Suppressor macrophage (primary cell): ENCODE data around the gene ULBP1.
"Not testable (repeated sequence)": the region's sequence is repeated elsewhere in the genome, so short reads cannot be mapped to it uniquely, and the experiment has no call there.

Experiments used
- DNase-seq, 4 experiments: peaks; one replicate each; pipeline ENCODE4 v3.0.0-alpha.2; 2020 to 2022

Gene ULBP1

DNA sequence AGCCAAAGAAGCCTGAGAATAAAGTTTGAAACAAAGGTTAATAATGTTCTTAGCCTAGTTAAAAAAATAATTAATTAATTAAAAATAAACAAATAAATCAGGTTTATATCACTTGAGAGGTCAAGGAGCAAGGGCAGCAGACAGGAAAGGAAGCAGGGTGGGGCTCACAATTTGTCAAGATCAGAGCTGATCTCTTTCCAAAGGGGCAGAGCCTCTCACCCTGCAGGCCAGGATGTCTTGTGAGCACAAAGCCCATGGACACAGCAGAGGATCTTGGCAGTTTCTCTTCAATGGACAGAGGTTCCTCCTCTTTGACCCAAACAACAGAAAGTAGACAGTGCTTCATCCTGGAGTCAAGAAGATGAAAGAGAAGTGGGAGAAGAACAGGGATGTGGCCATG, 14.9 kb downstream of the ULBP1 start:
- DNase-seq = no peak

DNA sequence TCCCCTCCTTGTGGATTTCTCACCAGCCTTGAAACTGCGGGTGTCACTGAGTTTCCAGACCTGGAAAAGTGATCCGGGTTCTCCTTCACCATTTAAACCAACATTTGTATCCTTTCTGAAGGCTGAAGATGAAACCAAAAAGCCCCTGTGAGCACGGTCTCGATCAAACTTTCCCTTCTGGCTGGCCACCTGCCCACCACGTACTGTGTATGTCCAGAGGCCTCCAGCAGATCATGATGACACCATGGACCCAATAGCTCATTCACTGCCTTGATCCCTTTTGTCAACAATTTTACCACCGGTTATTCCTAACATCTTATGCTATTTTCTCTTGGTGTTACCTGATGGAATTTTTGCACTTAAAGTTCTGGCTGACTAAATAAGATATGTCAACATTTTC, 15.6 kb downstream of the ULBP1 start:
- no peak for DNase-seq

DNA sequence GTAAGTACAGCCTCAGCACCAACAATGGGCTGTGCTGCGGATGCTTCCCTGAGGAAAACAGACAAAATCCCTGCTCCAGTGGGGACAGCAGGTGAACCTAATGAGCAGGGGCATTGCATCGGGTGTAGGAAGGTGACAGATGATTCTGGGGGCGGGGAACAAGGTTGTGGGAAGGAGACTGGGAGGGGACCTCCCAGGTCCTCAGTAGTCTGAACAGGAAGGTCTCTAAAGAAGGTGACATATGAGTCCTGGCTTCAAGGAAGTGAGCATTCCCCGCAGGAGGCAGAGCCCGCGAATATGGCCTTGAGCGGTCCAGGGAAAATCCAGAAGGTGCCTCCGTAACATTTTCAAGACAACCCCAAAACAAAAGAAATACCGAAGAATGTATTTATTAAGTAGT, 19.4 kb downstream of the ULBP1 start:
- DNase-seq = no peak

DNA sequence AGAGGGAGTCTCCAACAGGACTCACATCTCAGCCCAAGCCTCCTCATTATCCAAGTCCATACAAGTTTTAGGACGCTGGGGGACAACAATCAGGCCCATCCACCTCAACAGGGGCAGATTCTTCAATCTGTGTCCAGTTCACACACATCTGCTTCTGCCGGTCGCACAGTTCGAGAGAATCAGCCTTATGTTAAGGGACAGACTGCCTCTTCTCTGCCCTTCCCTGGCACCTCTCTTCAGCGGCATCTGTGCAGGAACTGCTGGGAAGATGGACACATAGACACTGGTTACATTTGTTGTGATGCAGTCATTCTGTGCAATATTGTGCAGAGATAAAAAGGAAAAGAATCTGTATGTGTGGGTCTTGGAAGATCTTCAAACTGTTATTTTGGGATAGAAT, 21.0 kb downstream of the ULBP1 start:
- DNase-seq = no peak

DNA sequence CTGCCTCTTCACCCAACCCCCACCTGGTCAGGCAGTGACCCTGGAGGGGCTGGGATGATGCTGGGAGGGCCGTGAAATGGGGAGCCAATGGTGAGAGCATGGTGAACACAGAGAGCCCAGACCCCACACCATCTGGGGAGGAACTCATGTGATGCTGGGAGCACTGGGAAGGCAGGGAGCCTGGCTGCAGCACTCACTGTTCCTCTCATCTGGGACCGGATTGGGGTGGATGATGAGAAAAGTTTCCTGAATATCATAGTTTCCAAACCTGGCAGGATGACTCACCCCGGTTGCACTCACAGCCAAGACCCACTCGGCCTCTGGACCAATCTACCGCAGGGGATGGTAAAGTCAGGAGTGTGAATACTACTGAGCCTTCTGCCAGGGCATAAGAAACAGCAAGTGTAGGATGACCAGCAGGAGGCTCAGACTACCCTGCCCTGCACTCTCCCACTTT, 21.8 kb downstream of the ULBP1 start:
- no peak for DNase-seq

DNA sequence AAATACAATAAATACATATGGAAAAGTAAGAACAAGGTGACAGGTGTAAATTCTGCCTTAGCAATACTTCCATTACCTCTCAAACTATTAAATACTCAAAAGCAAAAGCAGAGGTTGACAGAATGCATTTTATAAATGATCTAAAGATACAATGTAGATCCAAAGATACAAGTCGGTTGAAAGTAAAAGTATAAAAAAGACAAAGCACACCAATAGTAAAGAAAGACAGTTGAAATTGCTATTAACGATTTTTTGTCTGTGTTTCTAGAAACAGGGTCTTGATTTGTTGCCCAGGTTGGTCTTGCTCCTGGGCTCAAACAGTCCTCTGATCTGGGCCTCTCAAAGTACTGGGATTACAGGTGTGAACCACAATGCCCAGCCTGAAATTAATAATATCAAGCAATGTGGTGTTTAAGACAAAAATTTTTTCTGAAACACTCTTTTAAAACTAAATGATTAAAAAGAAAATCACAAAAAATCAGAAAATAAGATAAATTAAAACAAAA, 23.9 kb downstream of the ULBP1 start:
- DNase-seq = no peak

DNA sequence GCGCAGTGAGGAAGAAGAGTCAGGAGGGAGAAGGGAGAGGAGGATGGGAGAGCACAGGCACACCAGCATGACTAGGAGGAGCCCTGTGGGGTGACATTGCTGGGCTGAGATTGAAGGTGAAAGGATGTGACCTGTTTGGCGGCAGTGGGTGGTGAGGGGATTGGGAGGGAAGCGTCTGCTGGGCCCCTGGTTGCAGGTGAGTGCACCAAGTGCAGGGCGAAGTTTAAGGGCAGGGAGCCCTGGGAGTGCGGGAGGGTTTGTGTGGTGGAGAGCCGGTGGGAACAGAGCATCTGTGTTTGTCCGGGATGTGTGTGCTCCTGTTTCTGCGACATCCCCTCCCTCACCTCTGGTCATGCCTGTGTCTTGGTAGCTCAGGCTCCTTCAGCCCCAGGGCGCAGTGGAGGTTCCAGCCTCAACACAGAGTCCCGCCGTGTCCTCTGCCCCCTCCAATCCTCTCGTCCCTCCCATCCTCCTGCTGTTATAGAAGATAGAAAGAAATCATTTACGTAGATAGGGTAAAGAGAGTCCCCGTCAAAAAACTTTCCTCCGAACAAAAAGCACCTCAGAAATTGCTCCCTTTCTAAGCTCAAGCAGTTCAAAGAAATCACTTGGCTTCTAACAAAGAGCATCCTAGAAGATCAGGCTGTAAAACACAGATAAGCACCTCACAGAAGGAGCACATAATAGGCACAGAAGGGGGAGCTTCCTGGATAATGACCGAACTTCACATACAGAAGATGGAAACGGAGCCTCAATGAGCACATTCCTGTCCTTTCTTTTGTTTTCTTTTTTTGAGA, 25.0 kb downstream of the ULBP1 start:
- DNase-seq = no peak

DNA sequence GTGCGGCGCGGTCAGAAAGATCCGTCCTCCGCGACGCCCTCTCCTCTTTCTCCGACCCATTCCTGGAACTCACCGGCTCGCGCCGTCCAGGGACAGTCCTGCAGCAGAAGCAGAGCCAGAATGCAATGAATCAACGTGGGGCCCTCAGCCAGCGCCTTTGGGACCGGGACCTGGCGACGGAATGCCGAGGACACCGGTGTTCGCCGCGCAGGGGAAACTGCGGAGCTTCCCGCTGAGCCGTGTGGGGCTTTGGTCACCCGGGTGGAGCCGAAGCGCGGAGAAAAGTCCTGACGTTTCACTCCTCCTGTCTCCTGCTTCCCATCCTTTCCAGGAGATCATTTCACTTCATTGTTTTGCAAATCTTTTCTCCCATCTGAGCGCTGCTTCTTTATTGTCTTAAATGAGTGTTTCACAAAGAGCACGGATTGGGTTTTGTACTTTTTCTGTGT, 26.5 kb downstream of the ULBP1 start:
- no peak for DNase-seq

DNA sequence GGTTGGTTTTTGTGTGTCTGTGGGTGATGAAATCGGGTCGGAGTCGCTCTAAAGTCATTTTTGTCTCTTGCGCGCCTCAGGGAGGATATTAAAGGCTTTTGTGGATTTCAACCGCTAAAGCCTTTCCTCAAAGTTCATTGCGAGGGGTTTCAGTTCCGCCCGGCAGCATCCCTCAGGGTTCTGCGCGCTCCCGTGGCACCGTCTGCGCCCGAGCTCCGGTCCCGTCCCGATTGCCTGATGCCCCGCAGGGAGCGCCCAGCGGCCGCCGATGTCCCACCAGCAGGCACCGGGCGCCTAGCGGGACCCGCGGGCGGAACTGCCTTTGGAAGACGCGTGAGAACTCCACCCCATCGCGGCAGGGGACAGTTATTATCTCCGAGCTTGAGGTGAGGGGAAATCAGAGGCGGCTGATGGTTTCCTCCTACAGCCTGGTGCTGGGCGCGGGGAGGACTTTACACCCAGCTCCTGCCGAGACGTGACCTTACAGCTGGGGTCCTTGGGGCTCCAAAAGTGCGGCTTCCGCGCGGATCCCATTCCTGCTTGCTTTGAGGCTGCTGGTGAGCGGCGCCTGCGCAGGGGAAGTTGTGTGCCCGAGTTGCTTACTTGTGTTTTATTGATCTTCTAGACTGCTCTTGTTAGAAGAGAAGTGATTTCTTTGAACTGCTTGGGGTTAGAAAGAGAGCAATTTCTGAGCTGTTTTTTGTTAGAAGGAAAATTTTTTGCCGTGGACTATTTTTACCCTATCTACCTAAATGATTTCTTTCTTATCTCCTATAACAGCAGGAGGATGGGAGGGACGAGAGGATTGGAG, 27.1 kb downstream of the ULBP1 start:
- DNase-seq = peak in 3 of 4 experiments; percentile 19 to 38 (median 37)

DNA sequence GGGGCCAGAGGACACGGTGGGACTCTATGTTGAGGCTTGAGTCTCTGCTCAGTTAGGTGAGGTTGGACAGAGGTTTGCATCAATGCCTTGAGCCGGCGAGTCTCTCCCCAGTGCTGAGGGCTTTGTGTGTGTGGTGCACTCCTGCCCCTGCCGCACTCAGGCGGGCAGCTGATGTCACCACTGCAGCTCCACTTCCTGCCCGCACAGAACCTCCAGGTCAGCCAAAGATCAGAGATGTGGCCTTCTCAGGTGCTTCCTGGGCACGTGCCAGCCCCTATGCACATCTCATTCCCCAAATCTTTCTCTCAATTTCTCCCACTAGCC, 27.7 kb downstream of the ULBP1 start:
- not testable (repeated sequence) for DNase-seq

DNA sequence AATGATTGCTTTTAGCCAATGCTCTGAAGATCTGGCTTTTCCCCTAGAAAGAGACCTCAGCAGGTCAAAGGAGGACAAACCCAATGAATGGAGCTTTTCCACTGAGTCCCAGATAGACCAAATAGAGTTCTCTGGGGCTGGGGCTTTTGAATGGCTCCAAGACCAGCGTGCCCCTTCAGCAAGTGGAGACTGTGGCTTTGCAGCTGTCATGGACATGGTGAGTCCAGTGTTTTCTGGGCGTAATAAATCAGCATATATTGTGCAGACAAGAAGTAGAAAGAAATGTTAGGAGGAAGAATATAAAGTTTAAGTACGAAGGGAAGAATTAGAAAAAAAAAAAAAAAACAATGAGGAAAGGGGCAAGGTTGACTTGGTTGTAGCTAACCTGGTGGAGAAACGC, 28.1 kb downstream of the ULBP1 start:
- DNase-seq = no peak

DNA sequence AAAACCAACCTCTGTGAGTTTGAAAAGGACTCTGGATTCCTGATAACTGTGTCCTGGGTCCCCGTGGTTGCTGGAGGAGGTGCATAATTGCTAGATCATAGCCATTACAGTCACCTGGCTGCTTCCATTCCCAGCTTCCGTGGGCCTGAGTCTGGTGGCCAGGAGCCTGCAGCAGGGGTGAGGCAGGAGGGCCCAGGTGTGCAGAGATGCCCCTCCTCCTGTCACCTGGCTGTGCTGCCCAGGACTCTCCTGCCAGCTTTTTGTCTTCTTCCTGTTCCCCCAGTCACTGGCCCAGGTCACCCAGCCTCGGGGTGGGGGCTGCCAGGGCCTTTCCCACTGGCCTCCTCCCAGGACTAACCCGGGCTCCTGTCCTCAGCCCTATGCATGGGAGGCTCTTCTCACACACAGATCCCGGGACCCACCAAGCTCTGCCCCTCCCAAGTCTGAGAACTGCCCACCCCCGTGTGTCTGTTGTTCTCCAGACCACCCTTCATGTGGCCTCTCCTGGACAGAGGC, 31.6 kb downstream of the ULBP1 start:
- no peak for DNase-seq

DNA sequence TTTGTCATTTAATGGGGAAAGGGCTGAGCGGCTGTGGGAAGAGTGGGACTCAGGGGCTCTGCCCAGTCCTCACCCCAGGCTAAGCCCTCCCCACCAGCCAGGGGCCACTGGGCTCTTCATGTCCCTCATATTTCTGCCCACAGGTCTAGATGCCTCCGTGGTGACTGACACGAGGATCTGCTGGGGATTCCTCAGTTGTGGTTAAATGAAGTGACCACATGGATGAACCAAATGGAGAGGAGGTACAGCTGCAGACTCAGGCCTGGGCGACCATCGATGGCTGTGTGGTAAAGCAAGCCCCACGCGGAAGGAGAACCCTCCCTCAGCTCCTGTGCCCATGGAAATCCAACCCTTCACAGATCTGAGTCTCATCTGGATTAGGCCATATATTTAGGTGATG, 32.2 kb downstream of the ULBP1 start:
- no peak for DNase-seq

DNA sequence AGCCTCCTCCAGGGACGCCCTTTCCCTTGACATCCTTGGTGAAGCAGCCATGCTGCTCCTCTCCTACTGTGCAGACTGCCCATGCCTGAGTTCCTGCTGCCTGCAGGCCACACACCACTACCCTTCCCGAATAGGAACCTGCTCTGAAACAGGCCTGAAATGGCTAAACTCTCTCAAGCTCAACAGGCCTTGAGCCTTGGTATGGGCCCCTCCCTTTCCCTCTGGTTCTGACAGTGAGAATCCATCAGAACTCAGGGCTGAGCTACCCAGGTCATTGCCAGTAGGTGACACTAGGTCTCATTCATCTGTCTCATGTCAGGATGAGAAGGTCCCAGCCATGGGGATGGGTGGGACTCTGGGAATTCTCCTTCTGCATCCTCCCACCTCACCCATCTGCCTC, 35.9 kb downstream of the ULBP1 start:
- DNase-seq = no peak

DNA sequence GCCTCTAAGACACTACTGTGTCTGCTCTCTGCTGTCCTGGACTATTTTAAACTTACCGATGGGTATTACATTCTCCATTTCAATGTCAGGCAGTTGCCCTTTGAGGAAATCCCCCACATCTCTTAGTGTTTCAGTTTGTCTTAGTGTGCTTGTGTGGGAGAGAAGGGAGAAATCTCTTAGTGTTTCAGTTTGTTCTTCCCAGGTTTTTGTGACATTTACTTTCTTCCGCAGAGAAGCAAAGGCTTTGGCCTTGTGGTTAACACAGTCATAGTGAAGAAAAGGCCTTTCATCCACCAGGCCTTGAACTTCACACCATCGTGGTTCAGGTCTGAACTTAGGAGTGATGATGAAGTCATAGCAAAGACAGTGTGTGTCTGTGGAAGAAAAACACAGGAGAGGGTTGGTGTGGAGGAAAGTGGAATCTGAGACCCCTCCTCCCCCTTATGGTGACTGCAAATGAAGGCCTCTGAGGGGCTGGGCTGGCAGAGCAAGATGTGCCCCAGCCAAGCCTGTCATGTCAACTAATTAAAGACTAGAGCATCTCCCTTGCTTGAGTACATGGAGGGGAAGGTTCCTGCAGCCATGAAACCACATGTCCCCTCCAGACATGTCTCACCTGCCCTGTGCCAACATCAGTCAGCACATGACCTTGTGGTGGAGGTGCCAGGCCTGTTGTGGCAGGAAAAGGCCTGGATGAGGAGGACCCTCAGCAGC, 37.7 kb downstream of the ULBP1 start:
- no peak for DNase-seq

DNA sequence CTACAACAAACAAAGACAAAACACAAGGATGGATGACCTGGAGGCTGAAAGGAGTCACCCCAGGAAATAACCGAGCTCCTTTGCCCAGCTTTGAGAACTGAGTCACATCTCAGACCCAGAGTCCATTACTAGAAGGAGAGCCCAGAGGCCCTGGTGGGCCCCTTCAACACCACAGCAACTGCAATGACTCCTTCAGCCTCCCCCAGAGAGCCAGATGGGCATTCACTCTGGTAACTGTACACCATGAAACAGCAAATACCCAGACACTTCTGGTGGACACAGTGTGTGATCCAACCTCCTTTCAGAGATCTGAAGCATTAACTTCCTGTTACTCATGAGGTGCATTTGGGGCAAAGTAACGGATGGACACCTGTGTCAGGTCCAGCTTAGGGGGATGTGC, 39.0 kb downstream of the ULBP1 start:
- no peak for DNase-seq

DNA sequence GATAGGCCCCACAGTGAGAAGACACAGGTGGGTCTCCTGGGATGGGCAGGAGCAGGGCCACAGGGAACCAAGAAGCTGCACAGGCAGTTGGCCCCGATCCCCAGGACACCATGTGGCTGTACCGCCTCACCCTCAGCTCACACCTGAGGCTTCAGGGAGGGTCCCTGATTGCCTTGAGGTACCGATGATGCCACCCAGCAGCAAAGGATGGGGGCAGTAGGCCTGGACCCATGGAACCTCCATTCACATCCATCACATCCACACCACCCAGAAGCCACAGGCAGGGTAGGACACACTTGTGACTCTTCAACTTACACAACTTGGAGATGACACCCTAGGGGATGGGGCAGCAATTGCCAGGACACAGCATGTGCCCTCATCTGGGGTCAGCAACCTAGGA, 39.9 kb downstream of the ULBP1 start:
- DNase-seq = not testable (repeated sequence)

DNA sequence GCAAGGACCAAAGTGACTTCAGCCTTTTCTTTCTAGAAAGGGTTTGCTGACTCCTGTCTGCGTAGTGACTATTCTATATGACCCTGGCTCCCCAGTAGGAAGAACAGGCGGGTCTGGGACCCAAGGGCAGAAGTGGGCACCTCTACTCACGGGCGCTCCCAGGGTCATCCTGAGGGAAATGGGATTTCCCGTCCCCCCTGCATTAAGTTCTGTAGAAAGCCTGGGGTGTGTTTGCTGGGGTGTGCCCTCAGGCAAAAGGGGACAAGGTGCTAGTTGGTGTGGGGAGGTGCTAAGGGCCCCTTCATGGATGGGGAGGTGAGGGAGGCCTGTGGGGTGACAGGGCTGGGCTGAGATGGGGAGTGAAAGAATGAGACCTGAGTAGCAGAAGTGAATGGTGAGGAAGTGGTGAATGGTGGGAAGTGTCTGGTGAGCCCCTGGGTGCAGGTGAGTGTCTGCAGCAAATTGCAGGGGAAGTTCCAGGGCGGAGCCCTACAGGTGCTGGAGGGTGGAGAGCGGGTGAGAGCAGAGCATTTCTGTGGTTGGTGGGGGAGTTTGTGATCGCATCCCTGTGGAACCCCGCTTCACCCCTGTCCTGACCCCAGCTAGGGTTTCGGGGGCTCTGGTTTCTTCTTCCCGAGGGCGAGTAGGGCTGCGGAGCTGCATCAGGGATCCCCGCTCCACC, 40.5 kb downstream of the ULBP1 start:
- no peak for DNase-seq

DNA sequence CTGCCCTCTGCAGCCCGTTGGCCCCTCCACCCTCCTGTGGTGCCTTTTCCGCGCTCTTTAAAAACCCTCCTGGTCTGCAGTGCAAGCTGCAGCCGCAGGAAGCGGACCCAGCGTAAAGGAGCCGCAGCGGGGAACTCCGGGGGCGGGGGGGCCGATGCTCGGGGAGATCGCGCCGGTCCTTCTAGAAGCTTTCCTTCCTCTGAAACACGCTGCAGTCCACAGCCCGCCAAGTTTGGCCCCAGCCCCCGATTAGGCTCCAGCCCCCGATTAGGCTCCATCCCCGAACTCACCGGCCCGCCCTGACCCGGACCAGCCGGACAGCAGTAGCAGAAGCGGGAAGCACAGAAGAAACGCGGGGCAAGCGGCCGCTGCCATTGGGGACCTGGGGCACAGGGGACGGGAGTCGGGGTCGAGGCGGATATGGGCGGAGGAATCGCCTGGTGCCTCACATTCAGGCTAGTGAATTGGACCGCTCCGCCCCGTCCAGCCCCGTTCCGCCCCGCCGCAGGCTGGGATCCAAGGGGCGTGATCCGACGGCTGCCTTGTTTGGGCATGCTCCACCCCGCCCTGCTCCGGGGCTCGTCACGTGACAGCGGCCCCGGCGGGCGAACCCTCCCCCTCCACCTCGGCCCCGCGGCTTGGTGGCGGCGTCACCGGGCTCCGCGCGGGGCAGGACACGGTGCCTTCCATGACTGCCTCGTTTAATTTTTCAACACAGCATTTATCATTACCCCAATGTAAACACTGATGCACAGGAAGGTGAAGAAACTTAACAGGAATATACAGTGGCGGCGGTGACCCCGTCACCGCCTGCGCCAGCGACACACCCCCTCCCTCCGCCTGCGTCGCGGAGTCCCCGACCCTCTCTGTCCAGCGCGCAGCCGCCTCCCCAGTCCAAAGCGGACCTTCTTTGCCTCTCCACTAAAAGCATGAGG, 41.3 kb downstream of the ULBP1 start:
- peak; percentile 85 to 94 (median 90) for DNase-seq

DNA sequence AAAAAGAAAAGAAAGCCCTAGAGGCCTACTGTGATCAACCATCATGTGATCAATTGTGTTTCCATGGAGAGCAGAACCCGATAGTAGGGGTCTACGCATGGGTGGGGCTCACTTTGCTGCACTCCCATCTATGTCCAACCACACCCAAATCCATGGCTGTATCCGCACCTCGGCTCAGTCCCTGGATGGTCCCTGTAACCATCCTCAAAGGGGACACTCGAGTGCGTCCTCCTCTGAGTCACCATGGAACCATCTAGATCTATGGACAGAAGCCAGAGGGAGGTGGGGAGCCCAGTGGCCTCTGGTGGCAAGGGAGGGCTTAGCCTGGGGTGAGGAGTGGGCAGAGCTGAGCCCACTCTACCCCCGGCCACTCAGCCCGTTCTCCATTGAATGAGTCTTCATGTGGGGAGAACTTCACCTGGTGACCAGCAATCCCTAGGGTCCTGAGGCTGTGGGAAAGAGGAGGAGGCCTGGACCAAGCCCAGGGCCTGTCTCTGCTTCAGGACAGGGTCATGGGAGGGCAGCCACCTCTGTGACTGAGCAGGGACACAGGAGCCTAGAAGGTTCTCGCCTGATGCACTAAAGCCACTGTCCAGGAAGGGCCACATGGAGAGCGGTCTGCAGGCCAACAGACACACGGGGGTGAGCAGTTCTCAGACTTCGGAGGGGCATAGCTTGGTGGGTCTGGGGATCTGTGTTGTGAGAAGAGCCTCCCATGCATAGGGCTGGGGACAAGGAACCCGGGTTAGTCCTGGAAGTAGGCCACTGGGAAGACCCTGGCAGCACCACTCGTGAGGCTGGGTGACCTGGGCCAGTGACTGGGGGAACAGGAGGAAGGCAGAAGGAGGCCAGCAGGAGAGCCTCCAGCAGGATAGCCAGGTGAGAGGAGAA, 42.3 kb downstream of the ULBP1 start:
- DNase-seq = no peak
